NCI-H2196 (cell line): ENCODE measurements around the gene POMT2.
A peak's percentile ranks its signal among the peaks of the same experiment; 100 is the strongest.

Source experiments
- DNase-seq: peaks from one replicate; lab custom pipeline; 2025; ENCODE audit not compliant: unreplicated experiment; lab: John Stamatoyannopoulos, UW

Gene POMT2

GRCh38 chr14:77242752-77243151 lies 77.9 kb downstream of the POMT2 start:
- DNase-seq = no peak

DNA sequence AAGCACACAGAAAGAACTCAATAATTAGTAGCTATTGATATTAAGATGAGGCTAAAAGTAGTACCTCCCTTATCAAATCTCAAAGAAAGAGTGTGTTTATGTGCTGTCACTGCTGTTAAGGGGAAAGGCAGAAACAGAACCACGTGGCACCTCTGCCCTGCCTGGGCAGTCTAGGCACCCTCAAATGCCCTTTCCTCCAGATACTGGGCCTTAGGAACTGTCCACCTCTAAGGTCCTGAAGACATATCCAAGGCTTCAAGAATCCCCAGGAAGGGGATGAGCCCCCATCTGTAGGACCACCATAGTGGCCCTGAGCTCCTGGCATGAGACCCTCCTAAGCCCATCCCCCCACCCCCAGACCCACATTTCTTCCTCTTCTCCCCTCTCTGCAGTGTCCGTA lies 78.7 kb downstream of the POMT2 start:
- no peak for DNase-seq

DNA sequence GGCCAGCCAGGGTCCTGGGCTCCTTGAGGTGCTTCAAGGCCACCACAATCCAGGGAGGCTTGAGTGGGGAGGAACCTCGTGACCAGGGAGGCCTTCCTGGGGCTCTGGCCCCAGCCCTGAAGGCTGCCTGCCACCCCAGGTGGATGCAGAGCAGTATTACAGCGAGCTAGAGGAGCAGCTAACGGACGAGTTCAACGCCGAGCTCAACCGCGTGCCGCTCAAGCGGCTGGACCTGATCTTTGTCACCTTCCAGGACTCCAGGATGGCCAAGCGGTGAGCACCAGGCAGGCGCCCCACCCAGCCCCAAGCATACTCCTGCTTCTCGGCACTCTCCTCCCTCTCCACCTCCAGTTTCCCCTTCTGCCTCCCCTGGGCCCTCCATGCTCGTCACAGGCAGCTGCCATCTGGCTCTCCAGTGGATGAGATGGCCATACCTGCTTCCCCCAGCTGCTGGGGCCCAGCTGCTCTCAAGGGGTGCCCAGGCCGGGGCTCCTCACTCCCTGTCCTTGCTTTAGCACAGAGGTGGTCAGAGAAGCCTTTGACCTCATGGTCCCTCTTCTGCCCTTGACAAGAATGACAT lies 80.3 kb downstream of the POMT2 start:
- no peak for DNase-seq

GRCh38 chr14:77239412-77239811 lies 81.3 kb downstream of the POMT2 start:
- DNase-seq = no peak

- no peak for DNase-seq
These were observed 81.7 kb downstream of the POMT2 start for GRCh38 chr14:77238996-77239395.

DNA sequence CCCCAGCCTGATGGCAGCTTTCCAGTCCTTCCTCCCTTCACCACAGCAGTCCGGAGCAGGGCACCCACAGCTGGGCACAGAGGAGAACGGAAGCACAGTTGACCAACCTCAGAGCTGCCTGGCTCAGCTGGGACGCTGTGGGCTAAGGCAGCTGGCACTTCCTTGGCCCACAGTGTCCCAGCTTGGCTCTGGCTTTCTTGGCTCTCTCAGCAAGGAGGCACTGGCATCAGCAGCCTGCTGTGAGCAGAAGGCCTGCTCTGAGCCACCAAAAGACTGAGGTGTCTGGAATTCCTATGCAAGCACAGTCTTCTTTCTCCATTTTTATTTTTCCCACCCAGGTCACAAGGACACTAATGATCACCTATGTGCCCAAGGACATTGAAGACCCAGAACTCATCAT lies 82.3 kb downstream of the POMT2 start:
- no peak for DNase-seq

DNA sequence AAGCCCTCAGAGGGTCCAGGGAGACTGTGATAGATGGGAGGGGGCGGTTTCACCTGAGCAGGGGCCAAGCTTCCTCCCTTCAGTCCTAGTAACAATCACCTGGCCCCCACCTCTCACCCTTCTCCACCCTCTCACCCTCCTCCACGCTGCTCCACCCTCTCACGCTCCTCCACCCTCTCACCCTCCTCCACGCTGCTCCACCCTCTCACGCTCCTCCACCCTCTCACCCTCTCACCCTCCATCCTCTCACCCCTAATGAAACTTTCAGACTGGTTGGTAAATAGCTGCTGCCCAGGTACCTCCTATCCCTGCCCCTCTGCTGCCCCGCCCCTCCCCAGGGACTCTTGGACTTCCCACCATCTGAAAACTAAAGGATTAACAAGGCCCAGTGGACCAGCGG lies 83.9 kb downstream of the POMT2 start:
- DNase-seq = no peak

- no peak for DNase-seq
These were observed 89.0 kb downstream of the POMT2 start for GRCh38 chr14:77231721-77232120.

DNA sequence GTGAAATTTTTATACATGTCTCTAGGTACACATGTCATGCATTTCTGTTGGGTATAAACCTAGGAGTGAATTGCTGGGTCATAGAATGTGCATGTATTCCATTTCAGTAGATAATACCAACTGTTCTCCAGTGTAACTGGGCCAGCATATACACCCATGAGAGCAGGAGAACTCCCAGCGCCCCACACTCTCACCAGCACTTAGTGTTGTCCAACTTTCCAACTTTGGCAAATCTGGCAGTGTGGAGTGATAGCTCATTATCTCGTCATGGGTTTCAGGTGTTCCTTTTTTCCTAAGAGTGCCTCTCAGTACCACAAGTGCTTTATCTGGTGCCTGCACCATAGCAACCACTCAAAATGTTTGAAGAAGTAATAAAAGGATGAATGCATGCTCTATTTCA lies 89.8 kb downstream of the POMT2 start:
- peak; percentile 38 for DNase-seq

- no peak for DNase-seq
These were observed 92.6 kb downstream of the POMT2 start for GRCh38 chr14:77228056-77228455.

GRCh38 chr14:77225892-77226557 lies 94.7 kb downstream of the POMT2 start:
- no peak for DNase-seq

DNA sequence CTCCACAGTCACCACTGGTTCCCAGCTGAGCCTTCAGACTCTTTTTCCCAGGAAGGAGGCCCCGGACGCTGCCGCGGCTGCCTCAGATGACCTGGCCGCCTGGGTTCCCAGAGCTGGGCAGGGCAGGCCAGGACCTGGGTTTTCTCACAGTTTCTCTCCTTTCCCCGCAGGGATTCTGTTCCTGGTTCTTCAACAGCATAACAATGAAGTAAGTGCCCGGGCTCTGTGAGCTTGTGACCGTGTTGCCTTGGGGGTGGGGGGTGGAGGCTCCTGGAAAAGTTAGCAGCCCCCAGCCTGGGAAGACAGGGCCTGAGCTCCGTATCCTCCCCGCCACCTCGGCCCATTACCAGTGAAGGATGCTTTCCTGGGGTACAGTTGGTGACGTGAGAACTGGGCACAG lies 95.4 kb downstream of the POMT2 start:
- no peak for DNase-seq
